Sigmoid colon (tissue), 4 donors: Measurements from ENCODE around the gene PRDM11.

Experiments used
- CTCF ChIP-seq, 4 experiments: fragments of 450-650 bp in 3 of 4; fragments of 200-600 bp in 1 of 4; IDR thresholded peaks; one replicate each; pipeline ENCODE4 v1.5.1; 2016 to 2019; ENCODE audit warnings: antibody characterized with exemption in 4 of 4, mild to moderate bottlenecking in 3 of 4, moderate library complexity in 2 of 4
- POLR2A ChIP-seq, 2 donors: fragments of 450-650 bp; IDR thresholded peaks; one replicate each; pipeline ENCODE4 v1.6.1; 2016; ENCODE audit warnings: antibody characterized with exemption in 2 of 2, mild to moderate bottlenecking in 2 of 2, moderate library complexity in 2 of 2
- POLR2AphosphoS5 ChIP-seq, 4 donors: sonication (generic); formaldehyde crosslinking; IDR thresholded peaks; one replicate each; pipeline ENCODE4 v1.6.1; 2017; ENCODE audit warnings: antibody characterized with exemption in 4 of 4

- TF ChIP-seq POLR2A (IDR thresholded peaks at IDR 0.05) (no peak), CTCF (IDR thresholded peaks at IDR 0.05) (no peak), POLR2AphosphoS5 (IDR thresholded peaks at IDR 0.05) (no peak)
Observed at GRCh38 chr11:45158210-45158731, 11.8 kb downstream of the PRDM11 start.
